ENCODE measurements around the gene PUS10. TPM values are rescaled to one million over a fixed set of nuclear protein-coding genes. Genes with fewer than 3 reads are reported as not detected.

The PUS10 gene
- total and polyA plus RNA-seq, 2 of the 13 experiments (the other 11 are each of a cell fraction or from before 2014, with no cell fraction given): 41.4 to 44.3 TPM

GRCh38 chr2:61017556-61018317, at the start of gene PUS10, which contains the start of gene PEX13 (continued):
- TF ChIP-seq ESRRA (CRISPR knock-in tag; IDR thresholded peaks at IDR 0.05; ENCODE audit: low read depth) (peak; percentile 85), RARA (CRISPR knock-in tag; IDR thresholded peaks at IDR 0.05) (peak; percentile 92), CSRNP2 (CRISPR knock-in tag; conservative IDR thresholded peaks at IDR 0.05; ENCODE audit: low read depth) (no peak), YEATS2 (CRISPR knock-in tag; IDR thresholded peaks at IDR 0.05; ENCODE audit: borderline replicate concordance) (peak; percentile 77; the same call in 1 of the 2 replicates), RBAK (CRISPR knock-in tag; IDR thresholded peaks at IDR 0.05) (peak; percentile 69; the same call in 1 of the 2 replicates), ZNF354B (CRISPR knock-in tag; IDR thresholded peaks at IDR 0.05) (peak; percentile 6; the same call in 1 of the 2 replicates), ZBTB34 (CRISPR knock-in tag; IDR thresholded peaks at IDR 0.05) (no peak; the same call in 1 of the 2 replicates), ZC3H4 (CRISPR knock-in tag; IDR thresholded peaks at IDR 0.05; ENCODE audit: borderline replicate concordance) (no peak), SETDB1 (CRISPR knock-in tag; IDR thresholded peaks at IDR 0.05; ENCODE audit: borderline replicate concordance) (no peak), E2F2 (CRISPR knock-in tag; IDR thresholded peaks at IDR 0.05; ENCODE audit: borderline replicate concordance) (no peak), ZBED4 (CRISPR knock-in tag; IDR thresholded peaks at IDR 0.05; ENCODE audit: borderline replicate concordance) (peak; percentile 12), RBFOX2 (IDR thresholded peaks at IDR 0.05; ENCODE audit: low read depth, low read length) (peak; percentile 97), POGK (CRISPR knock-in tag; conservative IDR thresholded peaks at IDR 0.05) (peak; percentile 55), CEBPB (IDR thresholded peaks at IDR 0.05; ENCODE audit: borderline replicate concordance, low read depth, low read length) (peak; percentile 100), ZNF816 (CRISPR knock-in tag; IDR thresholded peaks at IDR 0.05; ENCODE audit: borderline replicate concordance) (peak; percentile 90), CHD2 (IDR thresholded peaks at IDR 0.05; ENCODE audit: low read depth, low read length) (peak; percentile 75), TOPORS (CRISPR knock-in tag; IDR thresholded peaks at IDR 0.05) (no peak; the same call in 1 of the 2 replicates), EHMT2 (IDR thresholded peaks at IDR 0.05; ENCODE audit: borderline replicate concordance, low read depth, low read length) (peak; percentile 66; the same call in 1 of the 2 replicates), POGZ (CRISPR knock-in tag; IDR thresholded peaks at IDR 0.05) (peak; percentile 83)

Data from HepG2 (cell line).